Measurements from ENCODE around the gene BRK1. TPM values are rescaled to one million over a fixed set of nuclear protein-coding genes. Genes with fewer than 3 reads are reported as not detected.
"Not testable (repeated sequence)": the region's sequence is repeated elsewhere in the genome, so short reads cannot be mapped to it uniquely, and the experiment has no call there.

BRK1 gene
- total RNA-seq, 1 experiment from 2014 or later, result 86.3 TPM

DNA sequence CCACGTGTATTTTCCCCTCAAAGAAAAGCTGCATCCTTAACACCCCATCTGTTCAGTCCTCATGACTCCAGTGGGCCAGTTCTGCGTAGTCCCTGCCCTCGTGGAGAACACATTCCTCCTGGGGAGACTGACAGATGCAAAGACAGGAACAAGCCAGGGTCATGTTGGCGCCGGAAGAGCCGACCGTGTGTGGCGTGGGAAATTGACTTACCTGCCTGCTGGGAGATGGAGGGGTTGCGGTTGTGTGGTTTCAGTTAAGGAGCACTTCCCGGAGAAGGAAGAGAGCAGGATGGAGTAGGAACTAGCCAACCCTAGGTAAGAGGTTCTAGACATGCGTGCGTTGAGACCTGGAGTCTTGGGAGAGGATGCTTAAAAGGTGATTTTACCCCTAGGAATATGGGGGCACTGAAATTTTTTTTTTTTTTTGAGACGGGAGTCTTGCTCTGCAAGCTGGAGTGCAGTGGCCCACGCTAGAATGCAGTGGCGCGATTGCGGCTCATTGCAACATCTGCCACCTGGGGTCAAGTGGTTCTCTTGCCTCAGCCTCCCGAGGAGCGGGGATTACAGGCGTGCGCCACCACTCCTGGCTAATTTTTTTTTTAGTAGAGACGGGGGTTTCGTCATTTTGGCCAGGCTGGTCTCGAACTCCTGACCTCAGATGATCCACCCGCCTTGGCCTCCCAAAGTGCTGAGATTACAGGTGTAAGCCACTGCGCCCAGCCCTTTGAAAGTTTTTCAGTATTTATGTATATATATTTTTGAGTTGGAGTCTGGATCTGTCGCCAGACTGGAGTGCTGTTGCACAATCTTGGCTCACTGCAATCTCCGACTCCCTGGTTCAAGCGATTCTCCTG, 27.5 kb downstream of the BRK1 start:
- no peak for DNase-seq (ENCODE audit: extremely low read depth, low read depth)

- no peak for DNase-seq (ENCODE audit: extremely low read depth, low read depth)
Measured at GRCh38 chr3:10145685-10146084, 30.2 kb downstream of the BRK1 start.

DNA sequence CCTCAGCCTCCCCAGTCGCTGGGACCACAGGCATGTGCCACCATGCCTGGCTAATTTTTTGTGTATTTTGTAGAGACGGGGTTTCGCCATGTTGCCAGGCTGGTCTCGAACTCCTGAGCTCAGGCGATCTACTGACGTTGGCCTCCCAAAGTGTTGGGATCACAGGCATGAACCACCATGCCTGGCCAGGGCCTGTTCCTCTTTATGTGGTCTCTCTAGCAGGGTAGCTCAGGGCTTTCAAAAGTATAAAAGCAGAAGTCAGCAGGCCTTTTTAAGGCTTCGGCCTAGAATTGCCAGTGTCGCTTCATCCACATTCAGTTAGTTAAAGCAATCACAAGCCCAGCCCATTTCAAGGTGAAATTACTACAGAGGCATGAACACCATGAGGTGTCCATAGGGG, 33.8 kb downstream of the BRK1 start:
- DNase-seq (ENCODE audit: extremely low read depth, low read depth), result no peak

DNA sequence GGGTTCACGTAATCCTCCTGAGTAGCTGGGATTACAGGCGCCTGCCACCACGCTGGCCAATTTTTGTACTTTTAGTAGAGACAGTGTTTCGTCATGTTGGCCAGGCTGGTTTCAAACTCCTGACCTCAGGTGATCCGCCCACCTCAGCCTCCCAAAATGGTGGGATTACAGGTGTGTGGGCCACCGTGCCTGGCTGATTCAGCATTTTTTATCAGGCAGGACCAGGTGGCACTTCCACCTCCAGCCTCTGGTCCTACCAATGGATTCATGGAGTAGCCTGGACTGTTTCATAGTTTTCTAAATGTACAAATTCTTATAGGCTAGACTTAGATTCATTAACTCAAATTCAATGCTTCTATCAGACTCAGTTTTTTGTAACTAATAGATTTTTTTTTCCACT, 35.5 kb downstream of the BRK1 start:
- no peak for DNase-seq (ENCODE audit: extremely low read depth, low read depth)

DNA sequence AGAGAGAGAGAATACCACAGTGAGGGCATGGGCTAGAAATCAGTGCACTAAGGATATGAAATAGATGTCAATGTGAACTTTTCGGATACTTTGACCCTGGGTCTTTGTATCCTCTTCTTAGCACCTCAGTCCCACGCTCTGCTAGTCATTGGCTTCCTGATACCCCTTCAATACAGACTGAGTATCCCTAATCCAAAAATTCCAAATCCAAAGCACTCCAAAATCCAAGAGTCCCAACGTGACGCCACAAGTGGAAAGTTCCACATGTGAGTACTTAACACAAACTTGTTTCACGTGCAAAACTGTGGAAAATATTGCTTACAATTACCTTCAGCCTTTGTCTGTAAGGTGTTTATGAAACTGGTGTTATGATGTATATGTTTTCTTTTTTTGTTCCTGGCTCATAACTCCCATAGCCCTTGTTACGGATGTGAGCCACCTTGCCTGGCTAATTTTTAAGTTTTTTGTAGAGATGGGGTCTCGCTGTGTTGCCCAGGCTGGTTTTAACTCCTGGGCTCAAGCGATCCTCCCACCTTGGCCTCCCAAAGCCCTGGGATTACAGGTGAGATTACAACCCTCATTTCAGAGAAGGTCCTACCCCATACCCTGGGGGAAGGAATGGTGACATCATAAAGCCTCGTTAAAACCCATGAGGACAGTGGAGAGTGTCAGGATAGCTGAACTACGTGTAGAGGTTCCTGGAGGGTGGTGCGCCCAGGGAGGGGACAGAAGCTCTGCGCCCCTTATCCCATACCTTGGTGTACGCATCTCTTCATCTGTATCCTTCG, 39.1 kb downstream of the BRK1 start:
- DNase-seq (ENCODE audit: extremely low read depth, low read depth), result no peak

GRCh38 chr3:10155123-10155472, 39.6 kb downstream of the BRK1 start:
- DNase-seq (ENCODE audit: extremely low read depth, low read depth), result no peak

DNA sequence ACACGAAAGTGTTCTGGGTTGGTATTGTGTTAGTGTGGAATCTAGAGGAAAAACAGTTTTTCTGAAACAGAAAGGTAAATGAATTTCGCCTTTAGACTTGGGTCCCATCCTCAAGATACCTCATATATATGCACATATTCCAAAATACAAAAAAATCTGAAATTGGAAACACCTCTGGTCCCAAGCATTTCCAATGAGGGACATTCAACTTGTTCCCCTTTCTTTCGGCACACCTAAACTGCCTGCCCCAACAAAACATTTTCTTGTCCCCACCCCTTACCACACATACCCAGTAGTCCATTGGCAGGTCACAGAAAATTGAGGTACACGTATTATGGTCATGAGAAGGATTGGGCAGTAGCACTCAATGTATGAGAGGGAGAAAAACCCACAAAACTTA, 40.2 kb downstream of the BRK1 start:
- DNase-seq (ENCODE audit: extremely low read depth, low read depth), result no peak

- DNase-seq (ENCODE audit: extremely low read depth, low read depth), result no peak
Measured at GRCh38 chr3:10157031-10157430, 41.6 kb downstream of the BRK1 start.

GRCh38 chr3:10158555-10158954, 43.1 kb downstream of the BRK1 start:
- DNase-seq (ENCODE audit: extremely low read depth, low read depth), result not testable (repeated sequence)

- no peak for DNase-seq (ENCODE audit: extremely low read depth, low read depth)
Measured at GRCh38 chr3:10160346-10160745, 44.9 kb downstream of the BRK1 start.

DNA sequence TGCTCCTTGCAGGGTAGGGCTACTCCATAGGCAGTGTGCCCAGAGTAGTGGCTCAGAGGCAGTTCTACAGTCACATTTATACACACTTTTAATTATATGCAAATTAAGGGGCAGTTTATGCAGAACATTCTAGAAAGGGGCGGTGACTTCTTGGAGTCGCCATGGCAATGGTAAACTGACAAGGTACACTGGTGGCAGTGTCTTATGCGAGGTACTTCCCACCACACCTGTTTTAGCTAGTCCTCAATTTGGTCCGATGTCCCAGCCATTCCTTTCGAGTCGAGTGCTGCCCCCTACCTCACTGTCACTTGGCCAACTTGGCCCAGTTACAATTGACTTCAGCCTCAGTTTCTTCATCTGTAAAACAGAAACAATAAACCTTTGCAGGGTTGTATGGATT, 45.5 kb downstream of the BRK1 start:
- no peak for DNase-seq (ENCODE audit: extremely low read depth, low read depth)

DNA sequence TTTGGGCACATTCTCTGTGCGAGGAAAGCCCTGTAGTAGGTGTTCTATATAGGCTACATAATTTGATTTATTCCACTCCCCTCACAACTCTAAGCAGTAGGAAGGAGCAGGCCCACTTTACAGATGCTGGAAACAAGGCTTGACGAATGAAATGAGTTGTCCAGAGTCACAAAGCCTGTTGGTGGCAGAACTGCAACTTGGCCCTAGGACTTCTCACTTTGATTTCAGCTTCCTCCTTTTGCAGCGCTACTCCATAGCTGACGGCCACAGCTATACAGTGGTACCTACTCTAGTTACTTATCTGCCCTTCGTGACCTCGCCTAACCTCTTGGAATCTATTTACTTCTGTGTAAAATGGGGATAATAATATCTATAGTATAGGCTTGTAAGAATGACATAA, 46.7 kb downstream of the BRK1 start:
- DNase-seq (ENCODE audit: extremely low read depth, low read depth), result no peak

- DNase-seq (ENCODE audit: extremely low read depth, low read depth), result not testable (repeated sequence)
Measured at GRCh38 chr3:10164201-10164545, 48.7 kb downstream of the BRK1 start.

DNA sequence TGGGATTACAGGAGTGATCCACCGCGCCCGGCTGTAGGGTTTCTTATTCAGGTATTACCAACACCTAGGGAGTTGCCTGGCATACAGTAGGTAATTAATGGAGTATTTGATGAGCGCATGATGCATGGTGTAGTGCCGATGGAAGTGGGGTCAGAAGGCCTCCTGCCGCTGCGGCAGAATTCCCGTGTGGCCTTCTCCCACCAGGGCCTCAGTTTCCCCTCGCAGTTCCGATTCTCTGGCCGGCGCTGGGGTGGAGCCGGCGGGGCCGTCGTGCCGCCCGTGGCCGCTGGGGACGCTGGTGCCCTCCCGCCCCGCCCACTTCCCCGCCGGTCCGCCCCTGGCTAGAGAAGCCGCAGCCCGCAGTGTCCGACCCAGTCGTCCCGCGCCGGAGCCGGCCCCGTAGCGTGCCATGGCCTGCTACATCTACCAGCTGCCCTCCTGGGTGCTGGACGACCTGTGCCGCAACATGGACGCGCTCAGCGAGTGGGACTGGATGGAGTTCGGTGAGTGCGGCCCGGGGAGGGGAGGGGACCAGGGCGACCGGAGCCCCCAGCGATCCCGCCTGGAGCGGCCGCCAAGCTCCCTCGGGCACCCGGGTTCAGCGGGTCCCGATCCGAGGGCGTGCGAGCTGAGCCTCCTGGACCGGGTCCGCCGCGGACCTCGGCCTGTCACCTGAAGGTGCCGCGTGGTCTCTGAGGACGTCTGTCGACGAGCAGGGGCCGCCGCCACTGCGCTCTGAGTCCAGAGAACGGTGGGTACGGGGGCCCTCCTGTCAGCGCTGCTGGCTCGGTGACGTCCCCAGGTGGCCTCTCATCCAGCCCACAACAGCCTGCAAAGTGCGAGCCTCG, 49.3 kb downstream of the BRK1 start, which contains the start of gene IRAK2:
IRAK2 (plus strand) TSS at position 374 of the 848 bp plus-strand sequence; CDS start at position 410, 36 bp downstream.
- DNase-seq (ENCODE audit: extremely low read depth, low read depth), result peak; percentile 38

- DNase-seq (ENCODE audit: extremely low read depth, low read depth), result no peak
Measured at GRCh38 chr3:10166213-10166604, 50.7 kb downstream of the BRK1 start.

DNA sequence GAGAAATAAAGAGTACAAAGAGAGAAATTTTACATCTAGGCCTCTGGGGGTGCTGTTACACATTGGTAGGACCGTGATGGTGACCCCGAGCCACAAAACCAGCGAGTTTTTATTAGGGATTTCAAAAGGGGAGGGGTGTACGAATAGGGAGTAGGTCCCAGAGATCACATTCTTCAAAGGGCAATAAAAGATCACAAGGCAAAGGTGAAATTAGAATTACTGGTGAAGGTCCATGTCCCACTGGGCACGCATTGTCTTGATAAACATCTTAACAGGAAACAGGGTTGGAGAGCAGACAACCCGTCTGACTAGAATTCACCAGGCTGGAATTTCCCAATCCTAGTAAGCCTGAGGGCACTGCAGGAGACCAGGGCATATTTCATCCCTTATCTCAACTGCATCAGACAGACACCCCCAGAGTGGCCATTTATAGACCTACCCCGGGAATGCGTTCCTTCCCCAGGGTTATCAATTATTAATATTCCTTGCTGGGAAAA, 53.6 kb downstream of the BRK1 start:
- DNase-seq (ENCODE audit: extremely low read depth, low read depth), result no peak

GRCh38 chr3:10170915-10171478, 55.5 kb downstream of the BRK1 start:
- DNase-seq (ENCODE audit: extremely low read depth, low read depth), result no peak

DNA sequence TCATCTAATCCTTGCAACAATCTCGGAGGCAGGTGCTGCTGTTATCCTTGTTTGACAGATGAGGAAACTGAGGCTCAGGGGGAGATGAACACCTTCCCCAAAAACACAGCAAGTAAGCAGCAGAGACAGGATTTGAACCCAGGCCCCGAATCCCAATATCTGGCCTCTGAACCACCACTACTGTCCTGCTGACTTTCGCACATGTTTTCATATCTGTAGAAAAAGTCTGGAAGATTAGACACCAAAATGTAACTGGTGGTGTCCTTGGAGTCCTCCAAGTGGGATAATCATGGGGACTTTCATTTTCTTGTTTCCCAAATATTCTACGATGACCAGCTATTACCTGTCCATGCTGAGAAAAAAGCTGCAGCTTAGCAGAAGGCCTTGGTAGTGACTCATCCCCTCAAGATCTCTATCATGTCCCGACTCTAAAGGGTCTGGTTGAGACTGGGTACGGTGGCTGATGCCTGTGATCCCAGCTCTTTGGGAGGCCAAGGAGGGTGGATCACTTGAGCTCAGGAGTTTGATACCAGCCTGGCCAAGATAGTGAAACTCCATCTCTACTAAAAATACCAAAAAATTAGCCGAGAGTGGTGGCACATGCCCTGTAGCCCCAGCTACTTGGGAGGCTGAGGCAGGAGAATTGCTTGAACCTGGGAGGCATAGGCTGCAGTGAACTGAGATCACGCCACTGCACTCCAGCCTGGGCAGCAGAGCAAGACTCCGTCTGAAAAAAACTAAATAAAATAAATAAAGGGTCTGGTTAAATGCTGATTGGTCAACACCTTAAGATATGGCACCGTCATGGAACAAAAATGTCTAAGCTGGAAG, 57.8 kb downstream of the BRK1 start:
- DNase-seq (ENCODE audit: extremely low read depth, low read depth), result no peak

DNA sequence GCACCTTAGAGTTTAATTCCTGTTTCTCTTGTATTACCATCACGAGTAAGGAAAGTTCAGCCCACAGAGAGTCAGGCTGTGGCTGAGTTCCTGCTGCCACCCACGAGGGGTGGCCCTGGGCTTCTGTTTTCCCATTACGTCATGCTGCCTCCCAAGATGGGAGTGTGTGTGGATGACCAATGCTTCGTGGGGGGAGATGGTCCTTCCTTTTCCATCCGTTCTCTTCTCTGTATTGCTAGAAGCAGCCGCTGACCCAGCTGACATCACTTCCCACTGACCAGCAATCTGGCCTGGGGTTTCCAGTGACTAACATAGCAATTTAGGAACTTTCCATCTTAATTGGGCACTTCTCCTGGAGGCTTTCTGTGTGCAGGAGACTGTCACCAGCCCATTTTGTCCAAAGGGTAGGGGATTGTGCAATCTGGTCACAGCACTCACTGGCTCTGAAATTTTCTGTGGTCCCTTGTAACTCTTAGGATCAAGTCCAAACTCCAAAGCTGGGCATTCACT, 58.5 kb downstream of the BRK1 start:
- DNase-seq (ENCODE audit: extremely low read depth, low read depth), result no peak
